Left lobe of liver (tissue), 2 donors: ENCODE data around the gene MARVELD2. TPM values are rescaled to one million over a fixed set of nuclear protein-coding genes. Genes with fewer than 3 reads are reported as not detected.
"Not testable (repeated sequence)": the region's sequence is repeated elsewhere in the genome, so short reads cannot be mapped to it uniquely, and the experiment has no call there.

Experiments
- ATAC-seq: fragments of 200-7000 bp; cut with Tn5 transposase; one replicate; pipeline ENCODE4 v1.9.1; 2020; ENCODE audit warnings: mild to moderate bottlenecking, moderate library complexity
- DNase-seq: peaks from one replicate; pipeline ENCODE4 v3.0.0-alpha.2; 2020; ENCODE audit warnings: low spot score
- total RNA-seq: library from RNA; stranded (reverse); gene quantifications from one replicate; pipeline ENCODE4 v1.2.1, GENCODE V29; 2021
- donor health status: DM: no; HTN: no; CAD: no; lungs with moderate emphysema.
- donor health status: DM: no; HTN: yes; CAD: no.

Gene MARVELD2, protein sequence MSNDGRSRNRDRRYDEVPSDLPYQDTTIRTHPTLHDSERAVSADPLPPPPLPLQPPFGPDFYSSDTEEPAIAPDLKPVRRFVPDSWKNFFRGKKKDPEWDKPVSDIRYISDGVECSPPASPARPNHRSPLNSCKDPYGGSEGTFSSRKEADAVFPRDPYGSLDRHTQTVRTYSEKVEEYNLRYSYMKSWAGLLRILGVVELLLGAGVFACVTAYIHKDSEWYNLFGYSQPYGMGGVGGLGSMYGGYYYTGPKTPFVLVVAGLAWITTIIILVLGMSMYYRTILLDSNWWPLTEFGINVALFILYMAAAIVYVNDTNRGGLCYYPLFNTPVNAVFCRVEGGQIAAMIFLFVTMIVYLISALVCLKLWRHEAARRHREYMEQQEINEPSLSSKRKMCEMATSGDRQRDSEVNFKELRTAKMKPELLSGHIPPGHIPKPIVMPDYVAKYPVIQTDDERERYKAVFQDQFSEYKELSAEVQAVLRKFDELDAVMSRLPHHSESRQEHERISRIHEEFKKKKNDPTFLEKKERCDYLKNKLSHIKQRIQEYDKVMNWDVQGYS
- total RNA-seq, result 29.7 TPM

DNA sequence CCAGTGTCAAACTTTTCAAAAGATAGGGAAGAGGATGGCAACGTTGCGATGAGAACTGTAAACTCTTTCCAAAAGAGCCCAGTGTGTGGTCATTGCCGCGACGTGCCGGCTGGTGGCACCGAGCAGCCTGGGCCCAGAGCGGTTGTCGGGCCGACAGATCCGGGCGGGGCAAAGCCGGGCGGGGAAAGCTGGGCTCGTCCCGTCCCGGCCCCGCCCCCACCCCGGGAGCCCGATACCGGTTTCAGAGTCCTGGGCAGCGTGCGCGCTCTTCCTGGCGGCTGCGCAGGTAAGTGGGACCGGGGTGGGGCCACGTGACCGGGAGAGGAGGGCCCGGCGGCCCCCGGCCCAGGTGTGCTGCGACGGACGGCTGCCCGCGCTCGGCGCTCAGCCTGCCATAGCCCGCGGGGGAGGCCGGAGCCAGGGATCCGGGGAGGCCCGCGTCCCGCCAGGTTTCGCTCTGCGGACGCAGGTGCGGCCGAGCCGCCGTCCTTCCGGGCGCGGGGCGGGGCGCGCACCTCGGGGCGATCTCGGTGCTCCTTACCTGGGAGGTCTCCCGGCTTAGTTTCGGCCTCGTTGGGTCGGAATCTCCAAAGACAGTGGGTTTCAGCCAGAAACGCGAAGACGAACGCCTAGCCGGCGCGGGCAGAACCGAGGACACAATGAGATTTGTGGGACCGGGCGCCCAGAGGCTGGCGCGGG lies at the start of gene MARVELD2:
MARVELD2 (plus strand) TSS at position 232 of the 699 bp plus-strand sequence. CDS start 4,270 bp downstream, outside the sequence.
- peak; percentile 96 for ATAC-seq

DNA sequence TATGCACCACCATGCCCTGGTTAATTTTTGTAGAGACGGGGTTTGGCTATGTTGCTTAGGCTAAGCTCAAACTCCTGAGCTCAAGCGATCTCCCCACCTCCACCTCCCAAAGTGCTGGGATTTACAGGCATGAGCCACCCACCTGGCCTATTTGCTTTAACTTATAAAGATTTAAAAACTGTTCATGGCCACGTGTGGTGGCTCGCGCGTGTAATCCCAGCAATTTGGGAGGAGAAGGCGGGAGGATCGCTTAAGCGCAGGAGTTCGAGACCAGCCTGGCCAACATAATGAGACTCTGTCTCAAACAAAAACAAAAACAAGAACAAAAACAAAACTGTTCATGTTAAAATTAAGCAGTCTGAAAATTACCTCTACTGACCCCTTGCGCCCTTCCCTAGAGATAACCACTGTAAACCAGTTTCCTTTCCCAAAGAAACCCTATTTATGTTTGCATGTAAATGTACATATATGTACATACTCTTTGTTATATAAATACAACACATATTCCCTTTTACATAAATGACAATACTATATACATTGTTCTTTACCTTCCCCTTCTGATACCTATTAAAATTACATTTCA lies 47.1 kb upstream of the MARVELD2 start:
- ATAC-seq (no peak), DNase-seq (no peak)

More for the DNA sequence above, at the start of gene MARVELD2:
- DNase-seq, result peak; percentile 96

- ATAC-seq (peak; percentile 65), DNase-seq (no peak)
Observed at GRCh38 chr5:69368458-69369339, 46.2 kb upstream of the MARVELD2 start.

GRCh38 chr5:69369340-69370121 lies 45.4 kb upstream of the MARVELD2 start, which contains the start of the genes AK6, RAD17 and TAF9:
TSS of gene AK6 (minus strand) at chr5:69369520. CDS start at chr5:69369490, 30 bp downstream.
TSS of gene RAD17 (plus strand) at chr5:69369818. CDS start at chr5:69372209, 2,391 bp downstream.
TSS of gene TAF9 (minus strand) at chr5:69369520. CDS start at chr5:69365737, 3,783 bp downstream.
- DNase-seq, result peak; percentile 97
- peak; percentile 97 for ATAC-seq

GRCh38 chr5:69370335-69370734 lies 44.6 kb upstream of the MARVELD2 start:
- not testable (repeated sequence) for ATAC-seq, DNase-seq

GRCh38 chr5:69372394-69372793 lies 42.5 kb upstream of the MARVELD2 start:
- ATAC-seq (no peak), DNase-seq (no peak)

GRCh38 chr5:69374911-69375446 lies 39.9 kb upstream of the MARVELD2 start:
- DNase-seq (no peak), ATAC-seq (no peak)

DNA sequence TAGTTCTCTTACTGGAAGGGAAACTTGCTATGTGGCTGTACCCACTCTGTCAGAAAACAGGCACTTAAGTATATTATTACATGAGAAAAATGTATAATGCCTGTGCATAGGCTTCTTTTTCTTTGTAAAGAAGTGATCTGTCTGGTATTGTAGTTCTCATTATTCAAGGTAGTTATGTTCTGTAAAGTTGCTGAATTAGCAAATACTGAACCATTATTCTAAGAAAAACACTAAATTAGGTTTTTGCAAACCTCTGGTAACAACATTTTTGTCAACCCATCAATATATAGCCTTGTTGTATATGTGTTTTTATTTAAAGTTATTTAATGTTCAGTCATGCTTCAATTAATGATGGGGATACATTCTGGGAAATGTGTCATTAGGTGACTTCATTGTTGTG lies 36.5 kb upstream of the MARVELD2 start:
- no peak for ATAC-seq

GRCh38 chr5:69404659-69405330 lies 10.1 kb upstream of the MARVELD2 start:
- no peak for DNase-seq
- no peak for ATAC-seq

More for the DNA sequence above, 36.5 kb upstream of the MARVELD2 start:
- DNase-seq, result no peak

- DNase-seq (peak; percentile 55), ATAC-seq (peak; percentile 56)
Observed at GRCh38 chr5:69415584-69415958, 655 bp downstream of the MARVELD2 start.

DNA sequence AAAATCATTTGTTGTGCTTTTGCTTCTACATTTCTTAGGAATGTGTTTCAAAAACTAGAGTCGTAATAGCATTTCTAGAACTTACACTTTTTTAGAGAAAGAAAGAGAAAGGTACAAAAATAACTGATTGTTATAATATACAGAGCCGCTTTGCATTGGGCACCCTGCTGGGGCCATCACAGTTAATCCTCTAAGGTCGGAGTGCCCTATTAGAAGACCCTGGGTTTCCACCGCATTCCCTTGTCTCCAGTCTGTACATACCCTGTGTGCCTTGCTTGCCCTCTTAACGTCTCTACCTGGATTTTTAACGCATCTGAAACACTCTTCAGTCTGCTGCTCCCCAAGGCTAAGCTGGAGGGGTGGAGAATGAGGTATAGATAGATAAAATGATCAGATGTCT lies 1.3 kb downstream of the MARVELD2 start:
- no peak for ATAC-seq
- DNase-seq, result no peak

GRCh38 chr5:69416699-69417098 lies 1.8 kb downstream of the MARVELD2 start:
- ATAC-seq (no peak), DNase-seq (no peak)

DNA sequence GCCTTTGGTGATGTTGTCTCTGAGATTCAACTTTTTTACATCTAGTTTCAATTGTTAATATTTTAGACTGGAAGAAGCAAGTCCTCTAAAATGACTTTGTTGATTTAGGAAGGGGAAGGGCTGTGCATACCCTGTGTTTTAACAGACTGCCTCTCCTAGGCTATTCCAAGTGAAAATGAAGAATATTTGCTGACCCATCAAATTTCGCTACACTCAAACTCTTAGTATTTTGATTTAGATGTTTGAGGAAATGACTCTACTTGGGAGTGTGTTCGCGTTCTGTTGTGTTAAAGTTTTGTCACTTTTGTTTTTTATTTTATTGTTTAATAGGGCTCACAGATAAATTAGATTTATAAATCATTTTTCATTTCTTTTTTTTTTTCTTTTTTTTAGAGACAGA lies 3.6 kb downstream of the MARVELD2 start:
- ATAC-seq, result no peak
- no peak for DNase-seq

GRCh38 chr5:69431424-69432303 lies 16.7 kb downstream of the MARVELD2 start:
- ATAC-seq, result no peak
- DNase-seq, result no peak

DNA sequence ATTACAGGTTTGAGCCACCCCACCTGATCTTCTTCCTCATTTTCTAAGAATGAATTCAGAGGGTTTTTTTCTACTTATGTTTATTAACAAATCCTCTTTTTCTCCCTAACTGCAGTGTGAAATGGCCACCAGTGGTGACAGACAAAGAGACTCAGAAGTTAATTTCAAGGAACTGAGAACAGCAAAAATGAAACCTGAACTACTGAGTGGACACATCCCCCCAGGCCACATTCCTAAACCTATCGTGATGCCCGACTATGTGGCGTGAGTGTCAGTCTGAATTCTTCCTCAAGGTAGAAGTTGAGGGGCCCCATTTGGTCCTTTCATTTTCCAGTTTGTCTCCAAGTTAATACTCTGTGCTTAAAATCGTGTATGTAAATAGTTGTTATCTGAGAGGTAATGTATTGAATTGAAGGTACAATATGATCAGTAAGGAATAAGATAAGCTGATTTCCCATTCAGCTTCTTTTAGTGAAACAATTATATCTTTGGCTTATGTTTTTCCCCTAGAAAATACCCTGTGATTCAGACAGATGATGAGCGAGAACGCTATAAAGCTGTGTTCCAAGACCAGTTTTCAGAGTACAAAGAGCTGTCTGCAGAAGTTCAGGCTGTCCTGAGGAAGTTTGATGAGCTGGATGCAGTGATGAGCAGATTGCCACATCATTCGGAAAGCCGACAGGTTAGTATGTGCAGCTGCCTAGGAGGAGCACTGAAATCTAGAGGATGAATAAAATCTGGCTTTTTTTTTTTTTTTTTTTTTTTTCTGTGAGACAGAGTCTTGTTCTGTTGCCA lies 17.7 kb downstream of the MARVELD2 start:
- ATAC-seq, result no peak
- no peak for DNase-seq

DNA sequence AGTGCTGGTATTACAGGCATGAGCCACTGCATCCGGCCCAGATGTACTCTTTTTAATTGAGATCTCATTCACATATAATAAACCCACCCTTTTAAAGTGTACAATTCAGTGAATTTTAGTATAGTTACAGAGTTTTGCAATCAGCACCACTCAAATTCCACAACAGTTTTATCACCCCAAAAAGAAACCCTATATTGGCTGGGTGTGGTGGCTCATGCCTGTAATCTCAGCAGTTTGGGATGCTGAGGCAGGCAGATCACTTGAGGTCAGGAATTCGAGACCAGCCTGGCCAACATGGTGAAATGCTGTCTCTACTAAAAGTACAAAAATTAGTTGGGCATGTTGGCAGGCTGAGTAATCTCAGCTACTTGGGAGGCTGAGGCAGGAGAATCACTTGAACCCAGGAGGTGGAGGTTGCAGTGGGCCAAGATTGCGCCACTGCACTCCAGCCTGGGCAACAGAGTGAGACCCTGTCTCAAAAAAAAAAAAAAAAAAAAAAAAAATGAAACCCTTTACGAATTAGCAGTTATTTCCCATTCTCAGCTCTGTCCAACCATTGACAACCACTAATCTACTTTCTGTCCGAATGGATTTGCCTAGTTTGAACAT lies 20.5 kb downstream of the MARVELD2 start:
- ATAC-seq, result not testable (repeated sequence)

More for the DNA sequence above, 20.5 kb downstream of the MARVELD2 start:
- DNase-seq, result not testable (repeated sequence)
